ENCODE data around the gene ATG4B. TPM values are rescaled to one million over a fixed set of nuclear protein-coding genes. Genes with fewer than 3 reads are reported as not detected.

Gene ATG4B
- total RNA-seq, 4 donors from 2014 or later = 40.4 to 67.1 (median 50.3) TPM

GRCh38 chr2:241607162-241607885 is 30.2 kb upstream of the ATG4B start:
- TF ChIP-seq CTCF (IDR thresholded peaks at IDR 0.05) = no peak
- ATAC-seq (ENCODE audit: low FRiP score) (no peak), DNase-seq (ENCODE audit: low spot score) (no peak)

- TF ChIP-seq CTCF (IDR thresholded peaks at IDR 0.05) = no peak
- no peak for DNase-seq (ENCODE audit: low spot score)
- no peak for ATAC-seq (ENCODE audit: low FRiP score)
These were observed 28.6 kb upstream of the ATG4B start for GRCh38 chr2:241608881-241609280.

GRCh38 chr2:241609859-241610793 is 27.4 kb upstream of the ATG4B start:
- DNase-seq (ENCODE audit: low spot score) (peak; percentile 61), ATAC-seq (ENCODE audit: low FRiP score) (peak; percentile 97)
- TF ChIP-seq CTCF (IDR thresholded peaks at IDR 0.05) = no peak

GRCh38 chr2:241611062-241611461 is 26.4 kb upstream of the ATG4B start:
- no peak for DNase-seq (ENCODE audit: low spot score)
- no peak for ATAC-seq (ENCODE audit: low FRiP score)
- TF ChIP-seq CTCF (IDR thresholded peaks at IDR 0.05) = no peak

DNA sequence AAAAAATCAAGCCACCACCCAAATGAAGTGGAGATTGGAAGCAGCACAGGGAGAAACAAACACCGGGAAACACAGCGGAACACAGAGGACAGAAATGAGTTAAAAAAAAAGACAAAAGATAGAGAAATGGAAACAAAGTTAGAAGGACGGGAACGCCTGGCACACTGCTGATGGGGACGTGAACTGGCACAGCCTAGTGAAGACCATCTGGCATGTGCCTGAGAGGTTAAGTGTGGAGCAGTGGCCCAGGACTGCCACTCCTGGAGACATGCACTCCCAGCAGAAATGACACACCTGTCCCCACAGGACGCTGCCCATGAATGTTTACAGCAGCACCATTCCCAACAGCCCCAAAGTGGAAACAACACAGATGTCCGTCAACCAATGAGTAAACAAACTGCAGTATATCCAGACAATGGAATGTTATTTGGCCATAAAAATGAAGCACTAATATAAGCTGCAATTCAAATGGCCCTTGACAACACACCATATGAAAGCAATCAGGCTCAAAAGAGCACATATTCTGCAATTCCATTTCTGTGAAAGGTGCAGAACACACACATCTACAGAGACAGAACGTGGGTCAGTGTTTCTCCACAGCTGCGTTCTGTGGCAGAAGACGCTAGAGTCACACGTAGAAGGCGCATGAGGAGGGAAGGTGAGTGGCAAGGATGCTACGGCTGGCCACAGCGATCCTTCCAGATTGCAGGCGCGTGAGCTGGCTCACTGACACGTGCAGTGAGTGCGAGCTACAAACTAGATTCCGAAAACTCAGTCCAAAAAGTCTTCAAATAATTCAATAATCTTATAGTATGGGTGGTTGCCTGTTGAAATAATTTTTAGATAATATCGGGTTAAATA is 25.1 kb upstream of the ATG4B start:
- DNase-seq (ENCODE audit: low spot score) (no peak), ATAC-seq (ENCODE audit: low FRiP score) (no peak)
- no peak for TF ChIP-seq CTCF (IDR thresholded peaks at IDR 0.05)

DNA sequence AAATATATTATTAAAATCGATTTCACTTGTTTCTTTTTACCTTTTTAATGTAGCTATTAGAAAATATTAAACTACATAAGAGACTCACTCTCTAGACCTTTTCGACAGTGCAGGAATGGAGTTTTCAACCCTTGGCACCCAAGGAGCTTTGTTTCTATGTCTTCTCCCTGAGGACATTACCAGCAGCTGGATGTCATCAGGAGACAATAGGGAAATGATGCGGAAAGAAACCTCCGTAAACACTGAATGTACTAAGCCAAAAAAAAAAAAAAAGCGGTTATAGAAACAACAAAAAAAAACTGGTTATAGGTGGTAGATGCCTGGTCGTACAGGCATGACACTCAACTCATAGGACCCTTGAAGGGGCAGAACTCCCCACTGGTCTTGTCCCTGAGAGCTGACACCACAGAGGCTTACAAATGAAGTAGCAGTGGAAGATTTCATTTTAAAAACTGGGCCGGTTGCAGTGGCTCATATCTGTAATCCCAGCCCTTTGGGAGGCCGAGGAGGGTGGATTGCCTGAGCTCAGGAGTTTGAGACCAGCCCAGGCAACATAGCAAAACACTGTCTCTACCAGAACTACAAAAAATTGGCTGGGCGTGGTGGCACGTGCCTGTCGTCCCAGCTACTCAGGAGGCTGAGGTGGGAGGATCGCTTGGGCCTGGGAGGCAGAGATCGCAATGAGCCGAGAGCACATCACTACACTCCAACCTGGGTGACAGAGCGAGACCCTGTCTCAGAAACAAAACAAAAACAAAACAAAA is 24.3 kb upstream of the ATG4B start:
- ATAC-seq (ENCODE audit: low FRiP score) (no peak), DNase-seq (ENCODE audit: low spot score) (no peak)
- TF ChIP-seq CTCF (IDR thresholded peaks at IDR 0.05) = no peak

Measured in omental fat pad (tissue), 4 donors.